HUES48 (cell line): ENCODE results near the gene SPIN1.

Experiments
- H3K27ac ChIP-seq: one replicate; pipeline ENCODE4 v1.7.0; 2013; ENCODE audit warnings: low read depth, low read length, inconsistent platforms
- H3K27me3 ChIP-seq: 2 replicates; pipeline ENCODE4 v1.6.1; 2013; ENCODE audit warnings: mild to moderate bottlenecking, low read length; ENCODE audit not compliant: control insufficient read depth, insufficient read depth
- H3K36me3 ChIP-seq: 2 replicates; pipeline ENCODE4 v1.6.1; 2013; ENCODE audit warnings: low read length; ENCODE audit not compliant: control insufficient read depth, insufficient read depth
- H3K4me1 ChIP-seq: 2 replicates; pipeline ENCODE4 v1.6.1; 2013; ENCODE audit warnings: mild to moderate bottlenecking, low read length; ENCODE audit not compliant: control insufficient read depth, insufficient read depth
- H3K4me3 ChIP-seq: 2 replicates; pipeline ENCODE4 v1.5.1; 2013; ENCODE audit warnings: mild to moderate bottlenecking, low read depth, low read length
- H3K9ac ChIP-seq: 2 replicates; pipeline ENCODE4 v1.6.1; 2013; ENCODE audit warnings: mild to moderate bottlenecking, low read depth, low read length, moderate library complexity
- H3K9me3 ChIP-seq: 2 replicates; pipeline ENCODE4 v1.6.1; 2013; ENCODE audit warnings: low read length; ENCODE audit not compliant: control insufficient read depth, insufficient read depth

The SPIN1 gene

DNA sequence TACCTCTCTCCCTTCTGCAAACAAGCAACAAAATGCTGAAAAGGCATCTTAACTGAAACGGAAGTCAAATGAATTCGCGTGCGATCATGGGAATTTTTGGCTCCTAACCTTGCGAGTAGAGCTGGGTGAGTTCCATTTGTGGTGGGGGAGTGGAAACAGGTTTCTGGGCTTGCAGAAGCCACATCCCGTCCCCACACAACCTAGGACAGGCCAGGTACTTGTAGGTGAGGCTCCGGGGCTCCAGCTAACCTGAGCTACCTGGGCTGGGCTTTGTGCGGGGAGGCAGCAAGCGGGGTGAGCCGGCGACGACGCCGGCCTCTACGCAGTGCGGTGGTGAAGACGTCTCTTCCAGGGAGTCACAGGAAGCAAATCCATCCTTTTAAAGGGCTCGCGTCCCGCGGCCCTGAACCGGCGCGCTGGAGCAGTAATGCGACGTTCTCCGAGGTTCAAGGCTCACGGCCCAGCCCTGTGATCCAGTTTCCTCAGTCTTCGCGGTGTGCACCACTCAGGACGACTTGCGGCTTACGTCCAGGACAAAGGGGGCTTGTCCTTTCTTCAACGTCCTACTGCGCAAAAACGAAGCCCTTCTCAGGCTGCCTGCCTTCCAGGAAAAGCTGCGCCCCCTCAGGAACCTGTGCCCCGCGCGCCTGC lies 567 bp upstream of the SPIN1 start:
- peaks cover 37% of the 10 kb centered on the region for H3K4me1 ChIP-seq
- peak overlapping the region; percentile 100 for H3K4me3 ChIP-seq
- peaks cover 9% of the 10 kb centered on the region for H3K36me3 ChIP-seq
- peak overlapping the region; percentile 92 for H3K9ac ChIP-seq
- H3K27me3 ChIP-seq, result no peaks in the 10 kb centered on the region
- no peaks in the 10 kb centered on the region for H3K9me3 ChIP-seq
- peak overlapping the region; percentile 90 for H3K27ac ChIP-seq

DNA sequence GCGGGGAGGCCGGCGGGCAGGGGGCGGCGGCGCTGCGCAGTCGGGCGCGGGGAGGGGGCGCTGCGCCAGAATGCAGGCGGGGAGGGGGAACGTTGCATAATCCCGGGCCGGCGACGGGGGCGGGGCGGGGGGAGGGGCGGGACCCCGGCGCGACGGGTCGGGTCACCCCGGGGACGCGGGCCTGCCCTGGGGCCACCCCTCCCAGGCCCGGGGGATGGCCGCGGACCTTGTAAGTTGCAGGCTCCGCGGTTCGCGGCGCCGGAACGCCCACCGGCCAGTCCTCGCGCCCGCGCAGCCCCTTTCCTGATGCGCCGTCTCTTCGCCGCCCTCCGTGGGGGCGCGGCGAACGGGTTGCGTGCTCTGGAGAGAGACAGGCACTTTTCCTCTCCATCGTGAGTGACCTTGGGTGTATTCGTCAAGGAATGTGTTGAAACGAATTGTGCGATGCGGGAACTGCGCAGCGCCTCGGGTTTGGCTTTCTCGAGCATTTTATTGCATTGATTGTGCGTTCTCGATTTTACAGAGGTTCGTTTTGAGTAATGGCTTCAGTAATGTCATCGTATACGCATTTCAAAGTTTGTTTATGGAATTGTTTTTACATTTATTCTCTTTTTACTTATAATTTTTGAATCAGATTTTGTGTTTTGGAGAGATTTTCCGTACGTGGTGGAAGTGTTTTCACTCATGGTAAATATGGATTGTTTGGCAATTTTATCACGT lies 802 bp downstream of the SPIN1 start:
- Histone ChIP-seq H3K27me3 (no peaks in the 10 kb centered on the region), H3K27ac (peak overlapping the region; percentile 96), H3K9ac (peak overlapping the region; percentile 96), H3K4me3 (peak overlapping the region; percentile 99), H3K36me3 (peaks cover 9% of the 10 kb centered on the region), H3K9me3 (no peaks in the 10 kb centered on the region), H3K4me1 (peaks cover 43% of the 10 kb centered on the region)

DNA sequence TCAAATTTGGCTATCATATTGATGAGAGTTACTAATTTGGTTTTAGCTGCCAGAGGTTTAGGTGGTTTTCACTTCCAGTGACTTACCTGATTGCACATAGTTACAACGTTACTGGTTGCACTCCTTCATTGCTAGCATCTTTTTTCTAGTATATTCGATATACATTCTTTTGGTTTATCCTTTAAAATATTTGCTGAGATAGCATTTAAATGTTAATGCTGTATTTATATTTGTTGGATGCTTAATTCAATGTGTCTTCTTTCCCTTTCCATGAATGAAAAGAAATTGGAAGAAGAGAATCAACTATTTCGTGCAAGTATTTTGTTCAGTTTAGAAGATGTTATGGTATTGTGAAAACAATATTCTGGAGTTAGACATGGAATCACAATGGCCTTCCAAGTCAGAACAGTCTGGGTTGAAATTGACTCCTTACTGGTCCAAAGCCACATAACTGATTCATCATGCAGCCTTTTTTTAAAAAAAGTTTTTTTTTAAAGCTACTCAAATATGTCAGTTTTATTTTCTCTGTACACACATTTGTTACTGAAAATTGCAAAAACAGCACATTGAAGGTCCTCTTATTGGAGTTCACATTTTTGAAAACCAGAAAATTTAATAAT lies 2.2 kb downstream of the SPIN1 start:
- Histone ChIP-seq H3K4me3 (peak overlapping the region; percentile 99), H3K36me3 (peaks cover 9% of the 10 kb centered on the region), H3K9ac (no peak overlapping the region), H3K27ac (no peak overlapping the region), H3K27me3 (no peaks in the 10 kb centered on the region), H3K4me1 (peaks cover 43% of the 10 kb centered on the region), H3K9me3 (no peaks in the 10 kb centered on the region)

DNA sequence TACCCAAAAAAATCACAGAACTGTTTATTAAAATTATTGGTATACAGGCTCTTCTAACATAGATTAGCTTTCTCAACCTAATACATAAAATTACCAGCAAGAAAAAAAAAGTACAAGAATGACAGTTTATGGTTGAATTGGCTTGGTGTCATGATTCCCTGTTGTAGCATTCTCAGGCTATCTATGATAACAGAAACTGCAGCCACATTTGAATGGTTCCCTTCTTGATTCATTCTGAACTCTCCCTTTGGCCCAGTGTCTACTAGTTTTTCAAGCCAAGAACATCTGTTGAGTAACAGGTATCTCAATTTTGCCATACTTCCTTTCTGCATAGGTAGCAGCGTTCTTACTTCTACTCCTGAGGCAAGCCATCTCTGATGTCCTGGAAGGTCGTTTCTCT lies 3.0 kb downstream of the SPIN1 start:
- H3K27me3 ChIP-seq, result no peaks in the 10 kb centered on the region
- H3K27ac ChIP-seq, result no peak overlapping the region
- no peaks in the 10 kb centered on the region for H3K9me3 ChIP-seq
- peaks cover 9% of the 10 kb centered on the region for H3K36me3 ChIP-seq
- no peak overlapping the region for H3K4me3 ChIP-seq
- peaks cover 43% of the 10 kb centered on the region for H3K4me1 ChIP-seq
- no peak overlapping the region for H3K9ac ChIP-seq

DNA sequence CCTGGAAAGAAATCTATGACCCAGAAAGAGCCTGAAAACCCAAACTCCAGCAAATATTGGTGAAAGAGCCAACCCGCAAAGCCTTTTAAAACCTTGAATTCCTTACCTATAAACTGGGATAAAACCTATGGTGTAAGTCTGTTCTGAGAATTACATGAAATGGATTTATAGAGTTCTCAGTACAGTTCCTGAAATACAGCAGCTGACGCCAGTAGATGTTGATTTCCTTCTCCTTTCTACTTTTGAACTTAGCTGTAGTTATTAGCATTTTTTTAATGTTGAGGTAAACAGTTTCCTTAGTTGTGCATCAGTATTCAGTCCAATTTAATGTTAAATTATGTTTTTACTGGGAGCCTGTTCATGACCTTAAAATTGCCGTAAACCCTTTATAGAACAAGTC lies 3.7 kb downstream of the SPIN1 start:
- Histone ChIP-seq H3K4me1 (peaks cover 41% of the 10 kb centered on the region), H3K27ac (no peak overlapping the region), H3K36me3 (peaks cover 7% of the 10 kb centered on the region), H3K9ac (no peak overlapping the region), H3K27me3 (no peaks in the 10 kb centered on the region), H3K4me3 (no peak overlapping the region), H3K9me3 (no peaks in the 10 kb centered on the region)

DNA sequence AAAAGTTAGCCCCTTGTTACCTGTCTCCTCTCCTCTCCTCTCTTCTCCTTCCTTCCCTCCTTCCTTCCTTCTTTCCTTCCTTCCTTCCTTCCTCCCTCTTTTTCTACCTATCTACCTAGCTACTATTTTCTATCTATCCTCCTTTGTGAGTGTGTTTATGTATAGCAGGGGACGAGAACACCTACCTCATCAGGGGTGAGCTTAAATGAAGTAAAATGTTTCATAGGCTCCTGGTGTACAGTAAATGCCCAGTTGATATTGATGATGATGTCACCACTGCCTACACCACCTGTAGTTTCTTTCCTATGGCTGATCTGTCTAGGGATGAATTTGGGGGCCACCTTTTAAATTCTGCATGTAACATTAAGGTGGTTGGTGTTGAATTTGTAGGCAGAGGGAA lies 4.3 kb downstream of the SPIN1 start:
- peaks cover 7% of the 10 kb centered on the region for H3K36me3 ChIP-seq
- H3K9ac ChIP-seq, result no peak overlapping the region
- no peaks in the 10 kb centered on the region for H3K27me3 ChIP-seq
- H3K4me1 ChIP-seq, result peaks cover 41% of the 10 kb centered on the region
- H3K9me3 ChIP-seq, result no peaks in the 10 kb centered on the region
- H3K27ac ChIP-seq, result no peak overlapping the region
- H3K4me3 ChIP-seq, result no peak overlapping the region

DNA sequence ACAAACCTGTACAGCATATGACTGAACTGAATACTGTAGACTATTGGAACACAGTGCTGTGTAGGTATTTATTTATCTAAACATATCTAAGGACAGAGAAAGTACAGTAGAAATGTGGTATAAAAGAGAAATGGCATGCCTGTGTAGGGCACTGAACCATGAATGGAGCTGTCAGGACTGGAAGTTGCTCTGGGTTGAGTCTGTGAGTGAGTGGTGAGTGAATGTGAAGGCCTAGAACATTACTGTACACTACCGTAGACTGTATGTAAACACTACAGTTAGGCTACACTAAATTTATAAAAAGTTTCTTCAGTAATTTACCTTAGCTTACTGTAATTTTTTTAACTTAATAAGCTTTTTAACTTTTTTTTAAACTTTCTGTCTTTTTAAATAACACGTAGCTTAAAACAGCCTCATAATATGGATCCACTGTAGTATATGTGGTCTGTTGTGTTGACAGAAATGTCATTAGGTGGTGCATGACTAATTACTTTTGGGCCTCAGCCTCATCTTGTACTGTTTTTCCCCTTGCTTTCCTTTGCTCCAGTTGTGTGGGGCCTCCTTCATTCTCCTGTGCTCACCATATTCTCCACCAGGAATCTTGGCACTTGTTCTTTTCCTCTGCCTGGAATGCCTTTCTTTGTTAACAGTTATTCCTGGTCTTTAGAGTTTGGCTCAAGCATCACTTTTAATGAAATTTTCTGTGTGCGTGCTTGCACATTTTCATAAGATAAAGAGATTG lies 8.8 kb downstream of the SPIN1 start:
- Histone ChIP-seq H3K4me3 (no peak overlapping the region), H3K9me3 (no peaks in the 10 kb centered on the region), H3K9ac (no peak overlapping the region), H3K4me1 (peaks cover 23% of the 10 kb centered on the region), H3K27ac (no peak overlapping the region), H3K36me3 (peaks cover 3% of the 10 kb centered on the region; the same call in 1 of the 2 replicates), H3K27me3 (no peaks in the 10 kb centered on the region)

DNA sequence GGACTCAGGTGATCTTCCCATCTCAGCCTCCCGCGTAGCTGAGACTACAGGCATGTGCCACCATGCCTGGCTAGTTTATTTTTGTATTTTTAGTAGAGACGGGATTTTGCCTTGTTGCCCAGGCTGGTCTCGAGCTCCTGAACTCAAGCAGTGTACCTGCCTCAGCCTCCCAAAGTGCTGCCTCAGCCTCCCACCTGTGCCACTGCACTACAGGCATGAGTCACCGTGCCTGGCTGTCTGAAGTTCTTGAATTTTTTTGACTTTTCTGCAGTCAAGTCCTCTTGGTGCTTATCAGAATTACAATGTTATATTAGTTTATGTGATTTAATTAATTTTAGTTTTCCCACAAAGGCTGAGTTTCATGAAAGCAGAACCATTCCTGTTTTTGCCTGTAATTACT lies 9.8 kb downstream of the SPIN1 start:
- Histone ChIP-seq H3K36me3 (peaks cover 3% of the 10 kb centered on the region; the same call in 1 of the 2 replicates), H3K27ac (no peak overlapping the region)

DNA sequence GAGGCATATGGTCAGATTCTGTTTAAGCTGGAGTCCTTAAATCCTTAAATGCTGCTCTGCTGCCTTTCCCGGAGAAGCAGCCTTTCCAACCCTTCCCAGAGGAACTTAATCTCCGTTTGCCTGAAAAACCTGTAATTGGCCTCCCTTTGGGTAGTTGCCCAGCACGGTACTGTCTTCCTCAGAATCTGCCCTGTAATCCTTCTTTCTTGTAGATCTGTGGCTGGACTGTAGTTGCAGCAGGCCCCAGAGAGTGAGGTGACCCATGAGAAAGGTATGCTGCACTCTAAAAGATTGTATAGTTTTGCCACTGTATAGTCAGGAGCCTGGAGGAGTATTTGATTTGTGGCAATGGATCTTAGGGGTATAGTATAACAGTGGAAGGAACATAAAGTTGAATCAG lies 11.7 kb downstream of the SPIN1 start:
- Histone ChIP-seq H3K36me3 (peaks cover 8% of the 10 kb centered on the region; the same call in 1 of the 2 replicates), H3K4me3 (no peak overlapping the region), H3K9me3 (no peaks in the 10 kb centered on the region), H3K4me1 (peaks cover 11% of the 10 kb centered on the region; the same call in 1 of the 2 replicates), H3K27ac (peak overlapping the region; percentile 31), H3K27me3 (no peaks in the 10 kb centered on the region), H3K9ac (no peak overlapping the region)

More for the DNA sequence above, 9.8 kb downstream of the SPIN1 start:
- H3K27me3 ChIP-seq, result no peaks in the 10 kb centered on the region
- H3K4me3 ChIP-seq, result no peak overlapping the region
- no peak overlapping the region for H3K9ac ChIP-seq
- H3K4me1 ChIP-seq, result peaks cover 13% of the 10 kb centered on the region
- H3K9me3 ChIP-seq, result no peaks in the 10 kb centered on the region

DNA sequence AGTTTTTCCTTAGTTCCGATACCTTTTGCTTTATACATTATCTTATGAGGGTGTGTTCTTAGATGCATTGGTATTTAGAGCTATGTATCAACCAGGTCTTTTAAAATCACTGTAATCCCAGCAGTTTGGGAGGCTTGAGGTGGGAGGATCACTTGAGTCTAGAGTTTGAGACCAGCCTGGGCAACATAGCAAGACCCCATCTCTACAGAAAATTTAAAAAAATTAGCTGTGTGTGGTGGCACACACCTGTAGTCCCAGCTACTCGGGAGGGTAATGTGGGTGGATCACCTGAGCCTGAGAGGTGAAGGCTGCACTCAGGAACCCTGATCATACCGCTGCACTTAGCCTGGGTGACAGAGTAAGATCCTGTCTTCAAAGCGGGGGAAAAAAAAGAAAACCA lies 15.1 kb downstream of the SPIN1 start:
- Histone ChIP-seq H3K4me3 (no peak overlapping the region), H3K4me1 (peaks cover 6% of the 10 kb centered on the region; the same call in 1 of the 2 replicates), H3K27ac (no peak overlapping the region), H3K27me3 (no peaks in the 10 kb centered on the region), H3K36me3 (peaks cover 8% of the 10 kb centered on the region; the same call in 1 of the 2 replicates), H3K9ac (no peak overlapping the region), H3K9me3 (no peaks in the 10 kb centered on the region)
